K562 (cell line): ENCODE data around the gene PIK3R1. TPM values are rescaled to one million over a fixed set of nuclear protein-coding genes. Genes with fewer than 3 reads are reported as not detected.

Experiments
- ADNP ChIP-seq: fragments of 200-800 bp; sonication (Bioruptor generic); IDR thresholded peaks from 2 replicates; pipeline ENCODE4 v1.6.1; 2016; ENCODE audit warnings: missing genetic modification characterization, missing compliant biosample characterization
- BCOR ChIP-seq: fragments of 450-650 bp; IDR thresholded peaks from 2 replicates; pipeline ENCODE4 v1.6.1; 2016
- BRD4 ChIP-seq: fragments of 200-600 bp; sonication (generic); IDR thresholded peaks from 2 replicates; pipeline ENCODE4 v1.6.1; 2017; ENCODE audit warnings: inconsistent platforms
- DDX20 ChIP-seq: fragments of 450-650 bp; IDR thresholded peaks from 2 replicates; pipeline ENCODE4 v1.6.1; 2016; ENCODE audit warnings: missing genetic modification characterization, low read depth, mild to moderate bottlenecking, missing compliant biosample characterization, moderate library complexity
- EP300 ChIP-seq: IDR thresholded peaks from 2 replicates; pipeline ENCODE4 v1.6.1; 2012; ENCODE audit warnings: low read length, improper control_type of control experiment
- FUS ChIP-seq: fragments of 200-400 bp; formaldehyde crosslinking; optimal IDR thresholded peaks from 2 replicates; pipeline ENCODE3; 2017; ENCODE audit warnings: low read depth, low read length
- GTF3C2 ChIP-seq: IDR thresholded peaks from 3 replicates; pipeline ENCODE4 v1.6.1; 2011; ENCODE audit warnings: borderline replicate concordance, mild to moderate bottlenecking, moderate library complexity; ENCODE audit not compliant: insufficient read length; ENCODE audit errors: extremely low read depth
- HEY1 ChIP-seq: fragments of 250-450 bp; sonication (Bioruptor Pico); IDR thresholded peaks from 2 replicates; pipeline ENCODE4 v1.5.0; 2020; ENCODE audit warnings: mild to moderate bottlenecking, moderate library complexity, borderline replicate concordance
- HIVEP1 ChIP-seq: fragments of 250-450 bp; sonication (Bioruptor Pico); IDR thresholded peaks from 2 replicates; pipeline ENCODE4 v1.4.0; 2020; ENCODE audit warnings: mild to moderate bottlenecking
- ILK ChIP-seq: fragments of 450-650 bp; IDR thresholded peaks from 2 replicates; pipeline ENCODE4 v1.6.1; 2016; ENCODE audit warnings: missing genetic modification characterization, low read depth, mild to moderate bottlenecking, missing compliant biosample characterization, moderate library complexity, borderline replicate concordance
- MAFF ChIP-seq: IDR thresholded peaks from 2 replicates; pipeline ENCODE4 v1.6.1; 2012; ENCODE audit warnings: low read length, improper control_type of control experiment
- MAX ChIP-seq: sonication (generic); formaldehyde crosslinking; IDR thresholded peaks from 2 replicates; pipeline ENCODE4 v1.9.0; 2022; ENCODE audit warnings: mild to moderate bottlenecking, missing genetic modification reagents
- NFYB ChIP-seq: IDR thresholded peaks from 2 replicates; pipeline ENCODE4 v1.6.1; 2011; ENCODE audit warnings: mild to moderate bottlenecking, moderate library complexity; ENCODE audit not compliant: insufficient read length; ENCODE audit errors: extremely low read depth
- PHF21A ChIP-seq: fragments of 450-650 bp; IDR thresholded peaks from 2 replicates; pipeline ENCODE4 v1.6.1; 2017; ENCODE audit warnings: low read depth, borderline replicate concordance
- SAFB ChIP-seq: fragments of 200-400 bp; formaldehyde crosslinking; IDR thresholded peaks from 2 replicates; pipeline ENCODE4 v1.6.1; 2017; ENCODE audit warnings: low read depth, low read length, borderline replicate concordance
- SIRT6 ChIP-seq: IDR thresholded peaks from one replicate; pipeline ENCODE4 v1.6.1; 2012; ENCODE audit warnings: low read depth, mild to moderate bottlenecking, control low read depth, inconsistent platforms, low read length, moderate library complexity
- SMAD1 ChIP-seq: fragments of 150-350 bp; IDR thresholded peaks from 2 replicates; pipeline ENCODE4 v1.6.1; 2014; ENCODE audit warnings: low read length, low read depth; ENCODE audit not compliant: partially characterized antibody
- TRIM25 ChIP-seq: fragments of 450-650 bp; IDR thresholded peaks from 2 replicates; pipeline ENCODE4 v1.7.0; 2016; ENCODE audit warnings: borderline replicate concordance
- U2AF1 ChIP-seq: fragments of 200-400 bp; formaldehyde crosslinking; optimal IDR thresholded peaks from 2 replicates; pipeline ENCODE3; 2017; ENCODE audit warnings: mild to moderate bottlenecking, low read depth, low read length, moderate library complexity
- ZBTB9 ChIP-seq: fragments of 450-650 bp; formaldehyde crosslinking; IDR thresholded peaks from 2 replicates; pipeline ENCODE4 v1.4.0; 2020; ENCODE audit warnings: mild to moderate bottlenecking, moderate library complexity
- ZNF217 ChIP-seq: sonication (generic); formaldehyde crosslinking; IDR thresholded peaks from 2 replicates; pipeline ENCODE4 v1.8.0; 2022; ENCODE audit warnings: mild to moderate bottlenecking, missing genetic modification reagents
- ZNF3 ChIP-seq: fragments of 250-450 bp; sonication (Bioruptor Pico); IDR thresholded peaks from 2 replicates; pipeline ENCODE4 v1.5.0; 2021; ENCODE audit warnings: mild to moderate bottlenecking, moderate library complexity
- ZNF717 ChIP-seq: fragments of 250-450 bp; sonication (Bioruptor Pico); IDR thresholded peaks from 2 replicates; pipeline ENCODE4 v1.5.0; 2021
- ZSCAN32 ChIP-seq: fragments of 450-650 bp; formaldehyde crosslinking; IDR thresholded peaks from 2 replicates; pipeline ENCODE4 v1.4.0; 2020; ENCODE audit warnings: mild to moderate bottlenecking, moderate library complexity
- ZZZ3 ChIP-seq: fragments of 450-650 bp; IDR thresholded peaks from 2 replicates; pipeline ENCODE4 v1.6.1; 2016; ENCODE audit warnings: antibody characterized with exemption, mild to moderate bottlenecking, moderate library complexity
- polyA plus RNA-seq, 8 experiments: library from polyadenylated mRNA; depleted of rRNA in 4 of 8; stranded (reverse) in 5 of 8; unstranded in 3 of 8; fragments of >200 nt; fragmentation: Nextera tagmentation in 2 of 8; fragmentation: Illumina TruSeq in 1 of 8; extraction: Ambion mirVana in 2 of 8; extraction: Trizol in 1 of 8; gene quantifications; 2 replicates each; pipeline versions ENCODE4 v1.2.1 to v1.2.3, GENCODE V29; 2011 to 2014; ENCODE audit warnings: inconsistent platforms in 1 of 8, missing spikeins in 1 of 8
- total RNA-seq, 7 experiments: library from RNA; depleted of rRNA in 6 of 7; stranded (reverse); fragments of >200 nt in 6 of 7; fragmentation: Illumina TruSeq in 2 of 7; extraction: Trizol in 2 of 7; gene quantifications; 2 replicates each; pipeline versions ENCODE4 v1.2.1 to v1.2.3, GENCODE V29; 2011 to 2021; ENCODE audit warnings: low replicate concordance in 1 of 7

Gene PIK3R1
- total and polyA plus RNA-seq, 9 of the 15 experiments (the other 6 are each of a cell fraction or from before 2014, with no cell fraction given) = 1.1 to 9.7 (median 4.8) TPM

GRCh38 chr5:68344447-68345111 is 129.0 kb downstream of the PIK3R1 start (continued):
- 0 out of 2 replicates have a peak, but pooled peaks have one; percentile 13 for TF ChIP-seq PHF21A
- TF ChIP-seq SAFB = no peak
- TF ChIP-seq HIVEP1 (CRISPR knock-in tag) = no peak
- no peak for TF ChIP-seq GTF3C2
- TF ChIP-seq SMAD1 = no peak
- no peak for TF ChIP-seq FUS
- TF ChIP-seq ZNF3 = no peak
- peak; percentile 98 for TF ChIP-seq MAFF
- no peak for TF ChIP-seq U2AF1
- no peak for TF ChIP-seq ZSCAN32
- no peak for TF ChIP-seq ZZZ3
- TF ChIP-seq DDX20 (tag) = no peak
- TF ChIP-seq BRD4 = no peak
- no peak for TF ChIP-seq ZBTB9 (CRISPR knock-in tag)
- no peak for TF ChIP-seq SIRT6
- TF ChIP-seq ILK (tag) = no peak
- no peak for TF ChIP-seq MAX (CRISPR knock-in tag)
- no peak for TF ChIP-seq HEY1
- TF ChIP-seq TRIM25 = no peak
- peak; percentile 63 for TF ChIP-seq EP300
- TF ChIP-seq ZNF717 (CRISPR knock-in tag) = no peak
- TF ChIP-seq BCOR = no peak
- no peak for TF ChIP-seq ADNP (tag)
- TF ChIP-seq ZNF217 (CRISPR knock-in tag) = no peak
- TF ChIP-seq NFYB = no peak
